ENCODE data around the gene ANKLE2. TPM values are rescaled to one million over a fixed set of nuclear protein-coding genes. Genes with fewer than 3 reads are reported as not detected.
"Not testable (repeated sequence)": the region's sequence is repeated elsewhere in the genome, so short reads cannot be mapped to it uniquely, and the experiment has no call there.

The ANKLE2 gene
- total RNA-seq, 2 donors from 2014 or later: 36.6 to 43.5 TPM

DNA sequence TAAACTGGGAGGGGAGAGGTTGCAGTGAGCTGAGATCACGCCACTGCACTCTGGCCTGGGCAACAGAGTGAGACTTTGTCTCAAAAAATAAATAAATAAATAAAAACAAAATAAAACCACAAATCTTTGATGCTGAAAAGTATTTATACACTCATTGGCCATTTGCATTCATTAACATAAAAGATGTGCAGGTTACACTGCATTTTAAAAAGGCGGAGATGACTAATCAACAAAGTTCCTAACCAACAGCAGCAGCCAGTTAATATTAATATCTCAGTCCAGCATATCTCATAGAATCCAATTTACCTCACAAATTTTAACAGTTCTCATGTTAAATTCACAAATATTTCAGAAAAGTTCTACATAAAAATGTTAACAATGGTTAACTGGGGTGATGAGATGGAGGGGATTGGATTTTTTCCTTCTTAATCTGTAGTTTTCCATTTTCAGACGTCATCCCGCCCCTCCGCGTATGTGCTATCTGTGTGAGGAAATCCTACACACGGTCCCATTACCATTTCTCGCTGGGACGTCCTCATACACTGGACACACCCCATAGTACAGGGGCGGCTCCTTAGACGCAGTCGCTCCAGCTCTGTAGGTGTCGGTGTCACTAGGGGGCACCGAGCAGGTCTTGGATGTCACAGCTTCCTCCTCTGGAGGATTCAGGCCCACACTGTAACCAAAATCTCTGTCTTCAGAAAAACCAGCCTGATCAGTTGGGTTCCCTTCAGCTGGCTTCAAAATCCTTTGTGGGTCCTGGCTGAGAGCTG is 7.3 kb downstream of the ANKLE2 start:
- intact Hi-C loops (cut with DNase I): no loop called here
- no peak for DNase-seq (ENCODE audit: low spot score)

GRCh38 chr12:132753670-132754069 is 8.0 kb downstream of the ANKLE2 start:
- intact Hi-C loops (cut with DNase I); DNase-seq (ENCODE audit: low spot score): not testable (repeated sequence)

DNA sequence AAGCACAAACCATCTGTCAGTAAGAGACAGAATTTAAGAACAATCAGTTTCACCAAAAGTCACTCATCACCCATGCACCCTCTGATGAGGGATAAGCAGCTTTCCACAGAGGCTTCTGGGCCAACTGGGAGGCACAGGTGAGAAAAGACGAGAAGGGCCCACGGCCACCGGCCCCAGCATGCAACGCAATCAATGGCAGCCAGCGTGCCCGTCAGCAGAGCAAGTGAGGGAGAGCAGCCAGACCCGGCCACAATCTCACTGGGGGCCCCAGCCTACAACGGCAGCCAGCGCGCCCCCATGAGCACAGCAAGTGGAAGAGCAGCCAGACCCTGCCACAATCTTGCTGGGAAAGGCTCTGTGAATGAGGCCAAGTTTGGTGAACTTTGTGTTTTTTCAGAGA is 13.3 kb downstream of the ANKLE2 start:
- DNase-seq (ENCODE audit: low spot score): no peak
- intact Hi-C loops (cut with DNase I): no loop called here

DNA sequence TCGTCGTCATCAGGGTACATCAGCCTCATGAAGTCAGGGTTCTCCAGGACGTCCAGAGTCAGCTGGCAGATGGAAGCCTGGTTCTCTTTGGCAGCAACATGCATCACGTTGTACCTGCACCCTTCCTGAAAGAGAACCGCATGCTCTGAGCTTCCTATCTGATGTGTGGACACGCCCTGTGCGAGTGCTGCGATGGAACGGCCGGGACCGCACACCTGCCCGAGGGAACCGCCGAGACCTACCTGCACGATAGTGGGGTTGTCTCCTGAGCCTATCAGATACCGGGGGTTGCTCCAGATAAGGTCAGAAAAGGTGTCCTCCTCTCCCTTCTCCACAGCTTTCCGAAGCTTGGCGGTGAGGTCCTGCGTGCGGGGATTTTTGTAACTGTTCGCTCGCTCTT is 13.7 kb downstream of the ANKLE2 start:
- intact Hi-C loops (cut with DNase I): no loop called here
- DNase-seq (ENCODE audit: low spot score): no peak

DNA sequence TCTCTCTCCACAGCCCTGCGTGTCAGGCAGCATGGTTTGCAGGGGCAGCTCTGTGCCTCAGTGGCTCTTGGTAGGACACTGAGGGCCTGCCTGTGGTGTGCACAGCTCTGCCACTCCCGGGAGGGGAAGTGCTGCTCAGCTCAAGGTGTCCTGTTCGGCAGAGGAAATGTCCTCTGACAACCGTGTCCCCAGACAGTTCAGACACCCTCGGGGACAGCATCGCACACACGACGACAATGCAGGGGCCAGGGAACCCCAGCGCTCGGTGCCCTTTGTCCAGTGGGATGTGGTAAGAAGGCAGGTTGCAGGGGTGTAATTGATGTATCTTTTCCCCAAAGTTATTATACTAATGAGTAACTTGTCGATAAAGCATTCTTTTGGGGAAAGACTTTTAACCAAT is 14.2 kb downstream of the ANKLE2 start:
- no peak for DNase-seq (ENCODE audit: low spot score)
- intact Hi-C loops (cut with DNase I): no loop called here

DNA sequence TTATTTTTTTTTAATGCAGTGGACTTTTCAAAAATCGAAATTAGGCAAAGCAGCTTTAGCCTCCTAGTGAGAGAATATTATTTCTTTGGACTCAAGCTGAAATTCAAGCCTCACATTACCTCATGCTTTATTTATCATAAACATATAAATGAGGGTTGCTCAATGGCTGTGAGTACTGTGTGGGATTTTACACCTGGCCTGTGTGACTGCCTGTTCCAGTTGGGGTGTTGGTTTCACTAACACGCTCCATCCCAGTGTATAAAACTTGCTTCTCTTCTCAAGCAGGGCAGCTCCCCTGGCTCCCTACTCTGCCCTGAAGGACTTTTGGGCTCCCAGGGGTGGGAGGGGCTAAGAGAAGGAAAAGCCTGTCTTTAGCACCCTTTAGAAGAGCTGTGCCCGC is 15.0 kb downstream of the ANKLE2 start:
- intact Hi-C loops (cut with DNase I): no loop called here
- DNase-seq (ENCODE audit: low spot score): no peak

- intact Hi-C loops (cut with DNase I): no loop called here
- DNase-seq (ENCODE audit: low spot score): no peak
Measured at GRCh38 chr12:132743831-132744230, 17.8 kb downstream of the ANKLE2 start.

DNA sequence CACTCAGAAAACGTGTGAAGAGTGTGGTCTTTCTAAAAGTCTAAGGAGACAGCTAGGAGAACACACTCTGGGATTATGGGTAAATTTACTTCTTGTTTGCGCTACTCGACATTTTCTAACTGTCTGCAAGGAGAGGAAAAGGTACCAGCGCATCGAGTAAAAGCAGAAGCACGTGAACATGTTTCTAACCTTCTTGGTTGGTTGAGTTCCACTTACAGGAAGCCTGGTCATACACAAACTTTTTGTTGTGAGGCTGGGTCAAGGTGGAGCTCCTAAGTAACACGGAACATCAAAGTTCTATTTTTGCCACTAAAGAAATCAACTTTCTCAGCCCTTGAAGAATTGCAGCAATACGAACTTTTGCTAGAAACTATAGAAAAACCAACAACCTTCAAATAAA is 20.0 kb downstream of the ANKLE2 start:
- intact Hi-C loops (cut with DNase I): no loop called here
- no peak for DNase-seq (ENCODE audit: low spot score)

GRCh38 chr12:132740652-132741051 is 21.0 kb downstream of the ANKLE2 start:
- DNase-seq (ENCODE audit: low spot score): no peak
- intact Hi-C loops (cut with DNase I): no loop called here

- no peak for DNase-seq (ENCODE audit: low spot score)
- intact Hi-C loops (cut with DNase I): no loop called here
Measured at GRCh38 chr12:132740313-132740646, 21.4 kb downstream of the ANKLE2 start.

GRCh38 chr12:132739600-132740312 is 21.9 kb downstream of the ANKLE2 start:
- no peak for DNase-seq (ENCODE audit: low spot score)
- intact Hi-C loops (cut with DNase I): no loop called here

GRCh38 chr12:132736913-132737312 is 24.7 kb downstream of the ANKLE2 start:
- no peak for DNase-seq (ENCODE audit: low spot score)
- intact Hi-C loops (cut with DNase I): no loop called here

- no peak for DNase-seq (ENCODE audit: low spot score)
- intact Hi-C loops (cut with DNase I): no loop called here
Measured at GRCh38 chr12:132736378-132736777, 25.3 kb downstream of the ANKLE2 start.

DNA sequence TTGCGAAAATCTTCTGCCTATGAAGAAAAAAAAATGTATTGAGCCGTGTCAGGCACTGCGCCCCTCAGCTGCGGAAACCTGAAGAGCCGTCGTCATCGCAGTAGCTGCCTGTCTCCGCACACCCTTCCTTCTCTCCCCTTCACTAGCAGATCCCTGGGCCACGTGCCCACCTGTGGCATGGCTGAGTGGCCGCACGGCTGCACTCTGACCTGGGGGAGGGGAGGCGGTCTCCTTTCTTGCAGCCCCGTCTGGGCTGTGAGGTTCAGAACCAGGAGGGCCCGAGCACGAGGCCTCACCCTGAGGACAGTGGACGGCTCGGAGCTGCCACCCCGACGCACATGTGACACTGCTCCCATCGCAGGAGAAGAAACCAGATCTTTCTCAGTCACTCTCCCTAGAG is 26.1 kb downstream of the ANKLE2 start:
- DNase-seq (ENCODE audit: low spot score): no peak
- intact Hi-C loops (cut with DNase I): no loop called here

GRCh38 chr12:132734206-132734605 is 27.4 kb downstream of the ANKLE2 start:
- DNase-seq (ENCODE audit: low spot score): no peak
- intact Hi-C loops (cut with DNase I): no loop called here

- intact Hi-C loops (cut with DNase I): no loop called here
- no peak for DNase-seq (ENCODE audit: low spot score)
Measured at GRCh38 chr12:132731574-132731973, 30.1 kb downstream of the ANKLE2 start.

GRCh38 chr12:132730353-132730752 is 31.3 kb downstream of the ANKLE2 start:
- intact Hi-C loops (cut with DNase I): no loop called here
- DNase-seq (ENCODE audit: low spot score): no peak

DNA sequence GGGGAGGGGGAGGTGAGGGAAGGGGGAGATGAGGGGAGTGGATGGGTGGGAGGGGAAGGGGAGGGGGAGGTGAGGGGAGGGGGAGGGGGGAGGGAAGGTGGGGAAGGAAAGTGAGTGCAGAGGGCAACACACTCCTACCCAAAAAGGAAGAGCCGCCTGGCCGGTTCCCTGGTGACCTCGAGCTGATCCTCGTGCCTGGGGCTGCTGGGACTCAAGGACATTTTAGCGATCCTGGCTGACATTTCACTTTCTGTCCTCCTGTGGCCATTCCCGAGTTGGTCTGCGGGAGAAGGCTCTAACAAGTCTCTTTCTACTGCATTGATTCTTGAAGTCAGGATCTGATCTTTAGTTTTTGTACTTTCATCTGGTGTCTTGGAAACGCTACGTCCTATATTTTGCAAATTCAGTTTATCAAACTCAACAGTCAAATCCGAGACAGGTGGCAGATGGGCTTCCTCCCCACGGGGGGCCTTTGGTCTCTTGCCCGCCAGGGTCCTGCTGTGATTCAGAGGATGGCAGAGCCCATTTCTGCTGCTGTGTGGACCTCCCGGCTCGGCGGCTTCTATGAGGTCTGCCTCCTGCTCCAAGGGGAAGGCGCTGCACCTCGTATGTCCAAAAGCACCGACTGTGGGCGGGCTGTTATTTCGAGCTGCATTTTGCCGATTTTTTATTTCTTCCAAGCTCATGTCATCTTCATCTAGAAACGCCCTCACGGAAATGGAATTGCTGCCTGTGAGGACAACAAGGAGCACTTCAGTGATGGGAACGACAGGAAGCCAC is 31.9 kb downstream of the ANKLE2 start:
- intact Hi-C loops (cut with DNase I): no loop called here
- DNase-seq (ENCODE audit: low spot score): no peak

GRCh38 chr12:132728502-132728901 is 33.1 kb downstream of the ANKLE2 start:
- intact Hi-C loops (cut with DNase I): no loop called here

DNA sequence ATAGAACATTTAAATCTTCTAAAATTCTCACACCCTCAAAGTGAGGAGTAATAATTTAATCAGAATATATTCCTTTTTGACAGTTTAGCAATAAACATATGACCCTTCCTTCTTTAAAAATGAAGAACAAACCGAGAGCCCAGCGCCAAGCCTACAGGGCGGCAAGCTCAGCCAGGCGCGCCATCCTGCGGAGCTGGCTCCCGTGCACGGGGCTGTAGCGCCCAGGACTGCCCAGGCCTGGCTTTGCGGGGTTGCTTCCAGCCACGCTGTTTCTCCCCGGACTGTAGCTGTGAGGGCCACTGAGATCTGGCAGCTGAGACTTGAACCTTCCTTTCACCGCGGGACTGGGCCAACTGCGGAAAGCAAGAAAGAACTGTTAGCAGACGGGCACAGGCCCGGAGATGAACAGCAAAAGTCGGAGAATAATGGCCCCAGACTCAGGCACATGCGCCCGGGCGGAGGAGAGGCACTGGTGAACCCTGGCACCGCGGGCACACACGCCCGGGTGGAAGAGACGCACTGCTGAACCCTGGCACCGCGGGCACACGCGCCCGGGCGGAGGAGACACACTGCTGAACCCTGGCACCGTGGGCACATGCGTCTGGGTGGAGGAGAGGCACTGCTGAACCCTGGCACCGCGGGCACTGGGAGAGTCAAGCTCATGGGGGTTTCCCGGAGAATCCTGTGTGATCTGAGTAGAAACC is 34.4 kb downstream of the ANKLE2 start:
- DNase-seq (ENCODE audit: low spot score): no peak
- intact Hi-C loops (cut with DNase I): no loop called here

More at GRCh38 chr12:132728502-132728901, 33.1 kb downstream of the ANKLE2 start:
- DNase-seq (ENCODE audit: low spot score): no peak
